ENCODE measurements around the gene NID2.

DNA sequence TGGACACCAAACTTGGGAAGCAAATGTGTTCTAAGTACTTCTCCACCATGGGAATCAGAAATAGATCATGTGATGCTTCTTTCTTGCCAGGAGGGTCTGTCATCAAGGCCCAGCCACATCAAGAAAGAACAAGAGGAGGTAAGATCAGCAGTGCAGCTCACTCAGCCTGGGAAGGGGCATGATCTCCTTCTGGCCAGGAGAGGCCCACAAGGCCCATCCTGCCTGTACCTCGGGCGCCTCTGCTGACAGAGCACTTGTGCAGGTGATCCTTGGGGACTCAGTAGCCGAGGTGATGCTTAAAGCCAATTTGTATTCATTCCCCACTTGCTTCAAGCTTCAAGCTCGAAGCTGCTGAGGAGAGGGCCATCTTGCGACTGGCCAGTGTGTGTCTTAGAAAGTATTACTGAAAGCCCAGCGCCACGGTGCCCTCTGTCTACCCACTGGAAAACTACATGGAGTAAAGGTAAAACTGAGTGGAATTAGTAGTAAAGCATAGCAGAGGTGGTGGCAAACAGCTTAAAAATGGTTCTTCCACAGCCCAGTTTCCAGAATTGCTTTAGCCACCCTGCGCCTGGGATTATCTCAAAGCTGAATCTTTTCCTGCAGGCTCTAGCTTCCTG, 53.3 kb downstream of the NID2 start:
- TF ChIP-seq, protein P1, sequence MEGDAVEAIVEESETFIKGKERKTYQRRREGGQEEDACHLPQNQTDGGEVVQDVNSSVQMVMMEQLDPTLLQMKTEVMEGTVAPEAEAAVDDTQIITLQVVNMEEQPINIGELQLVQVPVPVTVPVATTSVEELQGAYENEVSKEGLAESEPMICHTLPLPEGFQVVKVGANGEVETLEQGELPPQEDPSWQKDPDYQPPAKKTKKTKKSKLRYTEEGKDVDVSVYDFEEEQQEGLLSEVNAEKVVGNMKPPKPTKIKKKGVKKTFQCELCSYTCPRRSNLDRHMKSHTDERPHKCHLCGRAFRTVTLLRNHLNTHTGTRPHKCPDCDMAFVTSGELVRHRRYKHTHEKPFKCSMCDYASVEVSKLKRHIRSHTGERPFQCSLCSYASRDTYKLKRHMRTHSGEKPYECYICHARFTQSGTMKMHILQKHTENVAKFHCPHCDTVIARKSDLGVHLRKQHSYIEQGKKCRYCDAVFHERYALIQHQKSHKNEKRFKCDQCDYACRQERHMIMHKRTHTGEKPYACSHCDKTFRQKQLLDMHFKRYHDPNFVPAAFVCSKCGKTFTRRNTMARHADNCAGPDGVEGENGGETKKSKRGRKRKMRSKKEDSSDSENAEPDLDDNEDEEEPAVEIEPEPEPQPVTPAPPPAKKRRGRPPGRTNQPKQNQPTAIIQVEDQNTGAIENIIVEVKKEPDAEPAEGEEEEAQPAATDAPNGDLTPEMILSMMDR (IDR thresholded peaks at IDR 0.05 in 4 of 5, conservative IDR thresholded peaks at IDR 0.05 in 1 of 5), result no peak
- TF ChIP-seq POLR2A (IDR thresholded peaks at IDR 0.05), result no peak

Measured in gastrocnemius medialis (tissue), 4 donors.